ENCODE measurements around the gene SLC16A12. TPM values are rescaled to one million over a fixed set of nuclear protein-coding genes. Genes with fewer than 3 reads are reported as not detected.

SLC16A12 gene
- total RNA-seq, 4 donors from 2014 or later, result 25.4 to 137 (median 35.3) TPM

DNA sequence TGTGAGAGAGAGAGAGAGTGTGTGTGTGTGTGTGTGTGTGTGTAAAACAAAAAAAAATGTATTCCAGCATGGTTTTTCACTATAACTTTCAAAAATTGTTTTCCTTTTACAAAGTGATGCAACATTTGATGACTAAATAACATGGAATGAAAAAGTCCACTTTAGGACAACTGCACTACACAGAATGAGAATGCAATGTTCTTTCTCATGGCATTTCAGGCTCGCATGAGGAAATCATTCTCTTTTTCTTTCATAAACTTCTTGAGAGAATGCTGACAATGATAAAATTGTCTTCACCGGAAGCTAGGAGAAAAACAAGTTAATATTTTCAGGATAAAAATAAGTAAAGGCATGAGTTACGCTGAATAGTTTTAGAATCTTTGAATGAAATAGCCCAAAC, 53.7 kb downstream of the SLC16A12 start:
- DNase-seq, result no peak
- intact Hi-C loops (cut with DNase I), result no loop called here
- peaks cover 57 to 60% of the 10 kb centered on the region in 2 donors for H3K4me1 ChIP-seq
- TF ChIP-seq POLR2A (IDR thresholded peaks at IDR 0.05), result no peak
- TF ChIP-seq, protein P1, sequence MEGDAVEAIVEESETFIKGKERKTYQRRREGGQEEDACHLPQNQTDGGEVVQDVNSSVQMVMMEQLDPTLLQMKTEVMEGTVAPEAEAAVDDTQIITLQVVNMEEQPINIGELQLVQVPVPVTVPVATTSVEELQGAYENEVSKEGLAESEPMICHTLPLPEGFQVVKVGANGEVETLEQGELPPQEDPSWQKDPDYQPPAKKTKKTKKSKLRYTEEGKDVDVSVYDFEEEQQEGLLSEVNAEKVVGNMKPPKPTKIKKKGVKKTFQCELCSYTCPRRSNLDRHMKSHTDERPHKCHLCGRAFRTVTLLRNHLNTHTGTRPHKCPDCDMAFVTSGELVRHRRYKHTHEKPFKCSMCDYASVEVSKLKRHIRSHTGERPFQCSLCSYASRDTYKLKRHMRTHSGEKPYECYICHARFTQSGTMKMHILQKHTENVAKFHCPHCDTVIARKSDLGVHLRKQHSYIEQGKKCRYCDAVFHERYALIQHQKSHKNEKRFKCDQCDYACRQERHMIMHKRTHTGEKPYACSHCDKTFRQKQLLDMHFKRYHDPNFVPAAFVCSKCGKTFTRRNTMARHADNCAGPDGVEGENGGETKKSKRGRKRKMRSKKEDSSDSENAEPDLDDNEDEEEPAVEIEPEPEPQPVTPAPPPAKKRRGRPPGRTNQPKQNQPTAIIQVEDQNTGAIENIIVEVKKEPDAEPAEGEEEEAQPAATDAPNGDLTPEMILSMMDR (IDR thresholded peaks at IDR 0.05), result no peak
- no peak overlapping the region for H3K4me3 ChIP-seq (replicated peaks in 1 of 3)
- no peaks in the 10 kb centered on the region for H3K36me3 ChIP-seq
- 44 to 63% methylated on average over 3 of the region's 3 CpGs for WGBS, 2 donors
- H3K27ac ChIP-seq, result peak overlapping the region; percentile 71 to 98 (median 96)
- no peaks in the 10 kb centered on the region for H3K27me3 ChIP-seq
- no peaks in the 10 kb centered on the region for H3K9me3 ChIP-seq

DNA sequence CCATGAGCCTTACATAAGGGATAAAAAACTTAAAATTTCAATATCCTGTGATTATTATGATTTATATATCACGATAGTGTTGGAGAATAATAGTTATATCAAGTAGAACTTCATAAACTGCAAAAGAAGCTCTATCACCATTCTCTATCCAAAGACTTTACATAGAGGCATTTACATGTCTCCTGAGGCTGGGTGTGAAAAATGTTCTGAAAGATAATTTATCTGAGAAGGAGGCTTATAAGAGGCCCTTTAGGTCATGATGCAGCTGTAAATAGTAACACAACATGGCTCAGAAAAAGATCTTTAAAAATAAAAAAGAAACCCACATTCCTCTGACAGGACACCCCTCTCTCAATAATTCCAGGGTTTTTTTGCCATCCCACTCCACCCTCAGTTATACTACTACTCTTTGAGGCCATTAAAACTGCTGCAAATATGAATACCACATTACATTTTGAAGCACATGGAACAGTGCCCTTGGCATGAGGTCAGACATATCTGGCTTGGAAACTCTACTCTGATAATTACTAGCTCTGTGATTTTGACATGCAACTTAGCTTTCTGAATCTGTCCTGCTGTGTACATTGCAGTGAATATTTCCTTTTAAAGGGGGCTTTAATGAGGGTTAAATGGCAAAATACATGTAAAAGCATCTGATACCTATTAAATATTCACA, 55.5 kb downstream of the SLC16A12 start:
- H3K27ac ChIP-seq, result peak overlapping the region; percentile 94 to 98 (median 96)
- intact Hi-C loops (cut with DNase I), result no loop called here
- H3K4me3 ChIP-seq (replicated peaks in 1 of 3), result no peak overlapping the region
- WGBS, 2 donors, result 80 to 84% methylated on average over 1 of the region's 1 CpG
- peaks cover 75 to 77% of the 10 kb centered on the region in 2 donors for H3K4me1 ChIP-seq
- H3K27me3 ChIP-seq, result no peaks in the 10 kb centered on the region
- no peaks in the 10 kb centered on the region for H3K36me3 ChIP-seq
- peak; percentile 52 to 55 for DNase-seq
- TF ChIP-seq, protein P1 (IDR thresholded peaks at IDR 0.05), result no peak
- no peak for TF ChIP-seq POLR2A (IDR thresholded peaks at IDR 0.05)
- H3K9me3 ChIP-seq, result no peaks in the 10 kb centered on the region

DNA sequence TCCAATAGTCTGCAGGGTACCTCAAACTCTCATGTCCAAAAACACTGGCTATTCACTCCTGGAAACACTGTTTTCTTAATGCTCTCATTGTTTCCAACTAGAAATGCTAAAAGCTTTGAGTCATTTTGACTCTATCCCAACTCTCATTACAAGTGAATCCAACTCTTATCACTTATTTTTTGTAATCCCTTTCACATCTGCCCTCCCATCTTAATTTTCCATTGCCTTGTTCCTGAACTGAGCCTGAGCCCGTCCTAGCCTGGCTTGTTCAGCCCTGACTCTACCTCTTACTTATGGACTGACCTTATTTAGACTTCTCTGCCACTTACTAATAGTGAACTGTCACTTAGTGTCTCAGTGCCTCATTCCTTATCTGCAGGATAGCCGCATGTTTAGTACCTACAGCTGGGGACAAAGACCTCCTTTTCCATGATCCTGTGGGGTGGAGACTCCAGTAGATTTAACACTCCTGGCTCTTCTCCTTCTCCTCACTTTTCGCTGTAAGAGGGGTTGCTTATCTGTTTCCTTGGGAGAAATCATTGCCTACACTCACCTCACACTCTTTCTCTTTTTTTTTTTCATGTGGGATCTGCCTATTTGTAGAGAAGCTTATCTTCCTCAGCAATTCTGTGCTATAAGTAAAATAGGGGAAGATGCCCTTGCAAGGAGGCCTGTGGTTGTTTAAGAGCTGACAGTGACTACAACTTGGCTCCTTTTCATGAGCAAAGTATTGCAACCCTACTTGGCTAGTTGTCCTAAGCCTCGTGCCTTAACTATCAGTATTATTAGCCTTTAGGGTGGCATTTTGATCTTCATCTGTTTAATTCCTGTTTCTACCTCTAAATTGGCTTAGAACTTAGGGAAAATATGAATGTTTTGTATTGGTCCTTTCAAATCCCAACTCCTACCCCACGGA, 56.4 kb downstream of the SLC16A12 start:
- TF ChIP-seq POLR2A (IDR thresholded peaks at IDR 0.05), result no peak
- TF ChIP-seq, protein P1 (IDR thresholded peaks at IDR 0.05), result no peak

DNA sequence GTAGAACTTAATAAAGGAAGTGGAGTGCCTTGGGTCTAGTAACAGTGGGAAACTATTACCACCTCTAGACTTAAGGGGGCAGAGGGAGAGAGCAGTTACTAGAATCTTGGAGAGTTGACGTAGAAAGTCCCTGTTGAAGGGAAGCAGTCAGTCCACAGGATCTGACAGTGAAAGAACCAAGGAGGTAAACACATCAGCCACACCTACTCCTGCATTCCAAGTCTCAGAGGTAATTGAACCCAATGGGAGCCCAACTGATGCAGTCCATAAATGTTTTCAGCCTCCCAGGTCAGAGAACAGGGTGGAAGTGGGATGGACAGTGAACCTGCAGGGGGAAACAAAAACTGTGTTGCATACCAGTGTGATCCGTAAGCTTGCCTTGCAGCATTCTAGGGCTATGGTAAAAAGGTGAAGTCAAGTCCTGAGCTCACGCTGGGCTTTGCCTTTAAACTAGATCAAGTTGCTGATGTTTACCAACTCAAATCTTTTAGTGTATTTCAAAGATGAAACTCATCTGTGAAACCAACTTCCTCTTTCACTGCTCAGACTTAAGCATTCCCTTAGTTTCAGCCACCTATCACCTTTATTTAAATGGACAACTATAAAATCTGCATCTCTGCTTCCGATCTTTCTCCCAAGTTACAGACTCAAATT, 57.2 kb downstream of the SLC16A12 start:
- no peaks in the 10 kb centered on the region for H3K36me3 ChIP-seq
- TF ChIP-seq POLR2A (IDR thresholded peaks at IDR 0.05), result no peak
- TF ChIP-seq, protein P1 (IDR thresholded peaks at IDR 0.05), result no peak
- no peaks in the 10 kb centered on the region for H3K9me3 ChIP-seq
- H3K27me3 ChIP-seq, result no peaks in the 10 kb centered on the region
- intact Hi-C loops (cut with DNase I), result no loop called here
- peaks cover 89 to 93% of the 10 kb centered on the region in 2 donors for H3K4me1 ChIP-seq
- peak overlapping the region; percentile 94 to 98 (median 96) for H3K27ac ChIP-seq
- no peak overlapping the region for H3K4me3 ChIP-seq (replicated peaks in 1 of 3)
- 66 to 81% methylated on average over 4 of the region's 4 CpGs for WGBS, 2 donors
- no peak for DNase-seq

More for the DNA sequence above, 56.4 kb downstream of the SLC16A12 start:
- Histone ChIP-seq H3K36me3 (no peaks in the 10 kb centered on the region), H3K9me3 (no peaks in the 10 kb centered on the region), H3K27ac (peak overlapping the region; percentile 94 to 98 (median 96)), H3K4me3 (replicated peaks in 1 of 3) (no peak overlapping the region), H3K27me3 (no peaks in the 10 kb centered on the region), H3K4me1 (peaks cover 84 to 86% of the 10 kb centered on the region in 2 donors)
- DNase-seq, result no peak
- WGBS, 2 donors, result 71 to 82% methylated on average over 5 of the region's 5 CpGs
- intact Hi-C loops (cut with DNase I), result no loop called here
